IMR-90 (cell line): Measurements from ENCODE around the gene ALKBH5.

Experiments used
- CTCF ChIP-seq: conservative IDR thresholded peaks from 2 replicates; pipeline ENCODE4 v1.5.1; 2012; ENCODE audit warnings: mild to moderate bottlenecking, low read depth, low read length, improper control_type of control experiment
- NFE2L2 ChIP-seq: fragments of 150-350 bp; IDR thresholded peaks from 2 replicates; pipeline ENCODE4 v1.6.1; 2016; ENCODE audit warnings: low read depth, mild to moderate bottlenecking, low read length

- TF ChIP-seq CTCF: no peak
- TF ChIP-seq NFE2L2: no peak
Observed at GRCh38 chr17:18182110-18182977, 1.3 kb upstream of the ALKBH5 start.
